Left forelimb (tissue), 1 donor: ENCODE results near the gene SMAD6.
"Not testable (repeated sequence)": the region's sequence is repeated elsewhere in the genome, so short reads cannot be mapped to it uniquely, and the experiment has no call there.

Experiments used
- DNase-seq: peaks from one replicate; pipeline ENCODE4 v3.0.0-alpha.2; 2018; ENCODE audit warnings: low spot score

Gene SMAD6

GRCh38 chr15:66825139-66825538 is 123.1 kb downstream of the SMAD6 start:
- no peak for DNase-seq

- DNase-seq, result no peak
Measured at GRCh38 chr15:66825731-66826130, 123.7 kb downstream of the SMAD6 start.

GRCh38 chr15:66826507-66826906 is 124.5 kb downstream of the SMAD6 start:
- no peak for DNase-seq

- DNase-seq, result no peak
Measured at GRCh38 chr15:66827039-66827697, 125.1 kb downstream of the SMAD6 start.

- DNase-seq, result no peak
Measured at GRCh38 chr15:66827698-66828055, 125.6 kb downstream of the SMAD6 start.

GRCh38 chr15:66828817-66829541 is 126.9 kb downstream of the SMAD6 start:
- DNase-seq, result not testable (repeated sequence)

GRCh38 chr15:66829551-66830121 is 127.6 kb downstream of the SMAD6 start:
- no peak for DNase-seq

GRCh38 chr15:66830358-66830757 is 128.3 kb downstream of the SMAD6 start:
- DNase-seq, result no peak

GRCh38 chr15:66830823-66831222 is 128.8 kb downstream of the SMAD6 start:
- DNase-seq, result no peak

GRCh38 chr15:66831289-66831688 is 129.3 kb downstream of the SMAD6 start:
- no peak for DNase-seq

GRCh38 chr15:66831801-66832390 is 129.9 kb downstream of the SMAD6 start:
- DNase-seq, result no peak
